H54 (cell line): ENCODE results near the gene ADAM15.

Experiments used
- DNase-seq: peaks from one replicate; pipeline ENCODE4 v3.0.0; 2011; ENCODE audit warnings: low spot score, mixed read lengths; ENCODE audit not compliant: insufficient read length
- FAIRE-seq: peaks from 3 replicates; lab custom pipeline; 2011; peaks lifted over from hg19 to GRCh38; lab: Jason Lieb, UNC
- POLR2A ChIP-seq: IDR thresholded peaks from 2 replicates; pipeline ENCODE4 v1.6.1; 2011; ENCODE audit warnings: low read depth, mild to moderate bottlenecking, low read length

The ADAM15 gene, protein sequence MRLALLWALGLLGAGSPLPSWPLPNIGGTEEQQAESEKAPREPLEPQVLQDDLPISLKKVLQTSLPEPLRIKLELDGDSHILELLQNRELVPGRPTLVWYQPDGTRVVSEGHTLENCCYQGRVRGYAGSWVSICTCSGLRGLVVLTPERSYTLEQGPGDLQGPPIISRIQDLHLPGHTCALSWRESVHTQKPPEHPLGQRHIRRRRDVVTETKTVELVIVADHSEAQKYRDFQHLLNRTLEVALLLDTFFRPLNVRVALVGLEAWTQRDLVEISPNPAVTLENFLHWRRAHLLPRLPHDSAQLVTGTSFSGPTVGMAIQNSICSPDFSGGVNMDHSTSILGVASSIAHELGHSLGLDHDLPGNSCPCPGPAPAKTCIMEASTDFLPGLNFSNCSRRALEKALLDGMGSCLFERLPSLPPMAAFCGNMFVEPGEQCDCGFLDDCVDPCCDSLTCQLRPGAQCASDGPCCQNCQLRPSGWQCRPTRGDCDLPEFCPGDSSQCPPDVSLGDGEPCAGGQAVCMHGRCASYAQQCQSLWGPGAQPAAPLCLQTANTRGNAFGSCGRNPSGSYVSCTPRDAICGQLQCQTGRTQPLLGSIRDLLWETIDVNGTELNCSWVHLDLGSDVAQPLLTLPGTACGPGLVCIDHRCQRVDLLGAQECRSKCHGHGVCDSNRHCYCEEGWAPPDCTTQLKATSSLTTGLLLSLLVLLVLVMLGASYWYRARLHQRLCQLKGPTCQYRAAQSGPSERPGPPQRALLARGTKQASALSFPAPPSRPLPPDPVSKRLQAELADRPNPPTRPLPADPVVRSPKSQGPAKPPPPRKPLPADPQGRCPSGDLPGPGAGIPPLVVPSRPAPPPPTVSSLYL

GRCh38 chr1:155050560-155051341, at the start of gene ADAM15:
Gene ADAM15 (plus strand): TSS chr1:155051316. CDS start chr1:155051387, 71 bp downstream.
- no peak for FAIRE-seq

GRCh38 chr1:155001425-155001674, 49.8 kb upstream of the ADAM15 start:
- FAIRE-seq = no peak
- TF ChIP-seq POLR2A = no peak
- no peak for DNase-seq

More at GRCh38 chr1:155050560-155051341, at the start of gene ADAM15:
- peak; percentile 94 for DNase-seq
- peak; percentile 81 for TF ChIP-seq POLR2A

GRCh38 chr1:155001675-155002463, 49.2 kb upstream of the ADAM15 start:
- DNase-seq = peak; percentile 94
- peak; percentile 8; the same call in 1 of the 2 replicates for TF ChIP-seq POLR2A
- FAIRE-seq = no peak

DNA sequence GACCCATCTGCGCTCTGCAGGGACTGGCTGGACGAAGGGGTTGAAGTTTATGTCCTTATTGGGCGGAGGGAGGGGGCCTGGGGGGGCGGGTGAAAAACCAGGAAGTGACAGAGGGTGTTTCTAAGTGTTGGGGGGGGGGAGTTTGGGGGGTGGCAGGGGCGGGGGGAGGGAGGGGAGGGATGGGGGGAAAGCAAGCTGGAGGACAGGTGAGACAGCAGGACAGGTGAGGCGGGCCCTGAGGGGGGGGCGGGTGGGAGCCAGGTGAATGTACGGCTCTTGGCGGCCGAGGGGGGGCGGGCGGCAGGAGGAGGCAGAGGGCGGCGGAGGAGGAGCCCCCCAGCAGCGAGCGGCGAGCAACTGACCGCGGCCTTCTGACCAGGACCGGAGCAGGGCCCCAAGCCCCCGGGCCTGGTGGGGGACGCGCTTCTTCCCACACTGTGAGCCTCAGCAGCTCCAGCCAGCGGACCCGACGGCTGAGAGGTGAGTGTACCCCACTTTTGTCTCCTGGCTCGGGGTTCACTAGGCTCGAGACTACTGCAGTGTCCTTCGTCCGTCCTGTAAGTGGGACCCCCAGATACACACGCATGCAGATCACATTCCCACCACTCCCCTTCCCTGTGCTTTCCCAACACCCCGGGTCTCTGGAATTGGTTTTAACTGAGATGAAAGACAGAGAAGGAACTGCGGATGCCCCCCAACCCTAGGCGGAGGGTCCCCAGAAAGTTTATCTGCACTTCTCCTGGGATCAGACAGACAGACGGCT, 48.5 kb upstream of the ADAM15 start, which contains the start of gene ZBTB7B:
ZBTB7B (plus strand) TSS at position 339 of the 763 bp plus-strand sequence. CDS start 11,859 bp downstream, outside the sequence.
- no peak for TF ChIP-seq POLR2A
- no peak for FAIRE-seq
- DNase-seq = no peak

DNA sequence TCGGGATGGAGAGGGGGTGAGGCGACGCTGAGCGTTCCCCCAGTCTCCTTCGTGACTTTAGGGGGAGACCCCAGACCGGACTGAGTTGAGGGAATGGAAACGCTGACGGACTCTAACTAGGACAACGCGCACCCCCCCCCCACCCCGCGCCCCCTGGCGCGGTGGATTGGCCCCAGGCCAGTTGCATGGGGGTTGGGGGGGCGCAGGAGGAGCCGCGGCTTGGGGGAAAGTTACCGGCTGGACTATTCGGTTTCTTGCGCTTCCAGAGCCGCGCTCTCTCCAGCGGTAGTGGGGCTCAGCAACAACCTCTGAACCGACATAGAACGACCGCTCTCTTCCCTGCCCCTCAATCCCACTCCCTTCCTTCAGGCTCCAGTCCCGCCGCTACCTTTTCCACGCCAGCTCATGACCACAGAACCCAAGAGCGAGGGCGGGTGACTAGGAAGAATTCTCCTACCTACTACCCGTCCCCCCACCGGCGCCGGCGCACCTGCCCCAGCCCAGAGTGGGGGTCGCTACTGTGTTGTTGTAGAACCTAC, 47.8 kb upstream of the ADAM15 start:
- FAIRE-seq (no peak), DNase-seq (no peak)
- TF ChIP-seq POLR2A = no peak; the same call in 1 of the 2 replicates

DNA sequence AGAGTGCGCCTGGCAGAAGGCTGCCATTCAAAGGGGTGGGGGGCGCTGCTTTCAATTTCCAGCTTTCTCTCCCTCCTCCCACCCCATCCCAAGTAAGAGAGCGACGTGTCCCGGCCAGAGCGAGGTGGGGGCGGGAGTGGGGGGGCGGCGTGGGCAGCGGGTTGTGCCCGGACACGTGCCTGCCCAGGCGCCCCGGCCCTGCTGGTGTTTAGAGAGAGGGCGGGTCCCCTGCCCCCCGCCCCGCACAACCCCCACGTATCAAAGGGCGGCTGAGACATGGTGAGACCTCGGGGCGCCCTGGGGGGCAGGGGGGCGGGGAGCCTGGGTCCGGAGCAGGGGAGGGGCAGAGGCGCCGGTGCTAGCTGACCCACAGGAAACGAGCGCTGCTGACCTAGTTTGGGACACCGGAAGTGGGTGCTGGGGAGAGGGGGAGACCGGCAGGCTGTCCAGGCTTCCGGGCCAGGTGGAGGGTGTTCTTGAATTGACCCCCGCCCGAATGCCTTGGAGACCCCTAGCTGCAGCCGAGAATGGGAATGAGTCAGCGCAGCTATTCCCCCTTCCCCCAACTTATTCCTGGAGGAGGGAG, 47.3 kb upstream of the ADAM15 start:
- no peak for FAIRE-seq
- peak; percentile 72 for DNase-seq
- TF ChIP-seq POLR2A = peak; percentile 8; the same call in 1 of the 2 replicates

DNA sequence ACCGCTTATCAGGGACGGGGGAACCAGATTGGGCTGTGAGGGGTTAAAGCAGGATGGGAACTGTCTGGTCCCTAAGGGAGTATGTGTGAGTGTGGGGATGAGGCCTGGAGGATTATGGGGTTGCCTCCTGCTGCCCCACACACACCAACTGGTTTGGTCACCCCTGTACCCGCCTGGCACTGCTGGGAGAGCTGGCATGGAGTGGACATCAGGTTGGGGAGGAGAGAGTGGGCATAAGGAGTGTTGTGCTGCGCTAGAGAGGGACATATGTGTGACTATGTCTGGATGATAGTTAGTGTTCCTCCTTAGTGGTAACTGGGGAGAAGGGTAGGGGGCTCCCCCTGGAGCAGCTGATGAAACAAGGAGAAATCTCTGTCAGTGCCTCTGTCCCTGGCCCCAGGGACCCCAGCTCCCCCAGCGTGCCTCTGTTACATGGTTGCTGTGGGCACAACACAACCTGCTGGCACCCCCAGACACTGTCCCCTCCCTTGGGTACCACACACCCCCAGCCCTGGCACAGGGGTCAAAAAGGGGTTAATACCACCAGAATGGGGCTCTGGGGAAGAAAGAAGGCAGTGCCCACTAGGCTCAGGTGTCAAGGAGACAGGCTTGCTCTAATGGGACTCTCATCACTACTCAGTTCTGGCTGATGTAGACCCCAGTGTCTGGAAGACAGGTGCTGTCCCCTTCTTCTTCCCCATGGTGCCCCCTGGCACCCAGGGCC, 46.6 kb upstream of the ADAM15 start:
- DNase-seq (no peak), FAIRE-seq (no peak)
- no peak for TF ChIP-seq POLR2A

- DNase-seq (peak; percentile 76), FAIRE-seq (peak; percentile 69)
- TF ChIP-seq POLR2A = no peak
Observed at GRCh38 chr1:155005076-155006011, 45.8 kb upstream of the ADAM15 start.

GRCh38 chr1:155006601-155007101, 44.5 kb upstream of the ADAM15 start:
- no peak for DNase-seq
- TF ChIP-seq POLR2A = no peak
- FAIRE-seq = no peak
